Endodermal cell (in vitro differentiated cells): Measurements from ENCODE around the gene SEMA5B. TPM values are rescaled to one million over a fixed set of nuclear protein-coding genes. Genes with fewer than 3 reads are reported as not detected.

Experiments used
- DNase-seq: peaks from one replicate; pipeline ENCODE4 v3.0.0-alpha.2; 2017
- H3K27ac ChIP-seq: 2 replicates; pipeline ENCODE4 v1.5.1; 2013; ENCODE audit warnings: mild to moderate bottlenecking, low read depth, low read length, moderate library complexity
- H3K27me3 ChIP-seq: 2 replicates; pipeline ENCODE4 v1.6.1; 2013; ENCODE audit warnings: mild to moderate bottlenecking, low read length, moderate library complexity; ENCODE audit not compliant: insufficient read depth, control insufficient read depth, poor library complexity, severe bottlenecking
- H3K36me3 ChIP-seq: 2 replicates; pipeline ENCODE4 v1.7.0; 2013; ENCODE audit warnings: mild to moderate bottlenecking, low read length, moderate library complexity; ENCODE audit not compliant: control insufficient read depth, insufficient read depth
- H3K4me1 ChIP-seq: one replicate; pipeline ENCODE4 v1.7.0; 2013; ENCODE audit warnings: low read length; ENCODE audit not compliant: control insufficient read depth, insufficient read depth
- H3K4me3 ChIP-seq: 2 replicates; pipeline ENCODE4 v1.5.1; 2013; ENCODE audit warnings: mild to moderate bottlenecking, low read length, moderate library complexity
- H3K9ac ChIP-seq: 2 replicates; pipeline ENCODE4 v1.6.1; 2013; ENCODE audit warnings: mild to moderate bottlenecking, low read length, moderate library complexity; ENCODE audit not compliant: poor library complexity, severe bottlenecking; ENCODE audit errors: extremely low read depth
- H3K9me3 ChIP-seq: 2 replicates; pipeline ENCODE4 v1.6.1; 2013; ENCODE audit warnings: mild to moderate bottlenecking, low read length, moderate library complexity; ENCODE audit not compliant: control insufficient read depth
- H3K27ac Mint-ChIP-seq: 2 replicates; pipeline ENCODE4 v1.8.0; 2020; ENCODE audit warnings: mixed read lengths
- H3K27me3 Mint-ChIP-seq: 2 replicates; pipeline ENCODE4 v1.8.0; 2021; ENCODE audit warnings: mild to moderate bottlenecking, mixed read lengths; ENCODE audit not compliant: insufficient read depth
- H3K36me3 Mint-ChIP-seq: 2 replicates; pipeline ENCODE4 v1.8.0; 2020; ENCODE audit warnings: low read depth, mixed read lengths
- H3K4me1 Mint-ChIP-seq: 2 replicates; pipeline ENCODE4 v1.8.0; 2020; ENCODE audit warnings: mixed read lengths
- H3K4me3 Mint-ChIP-seq: 2 replicates; pipeline ENCODE4 v1.8.0; 2020; ENCODE audit warnings: mild to moderate bottlenecking, moderate library complexity, mixed read lengths
- H3K9me3 Mint-ChIP-seq: 2 replicates; pipeline ENCODE4 v1.8.0; 2020; ENCODE audit warnings: mild to moderate bottlenecking, mixed read lengths
- CTCF ChIP-seq: fragments of 200-600 bp; sonication (generic); conservative IDR thresholded peaks from 2 replicates; pipeline ENCODE4 v1.5.0; 2021; ENCODE audit warnings: antibody characterized with exemption, mild to moderate bottlenecking
- WGBS, 2 experiments: methylation state at CpG; one replicate each; pipeline versions ENCODE4 v1.1.5 to v1.1.7; 2013; ENCODE audit warnings: missing lambda C conversion rate in 2 of 2, mixed read lengths in 1 of 2; ENCODE audit not compliant: insufficient coverage in 1 of 2, insufficient read length in 1 of 2; 5-methylcytosine and 5-hydroxymethylcytosine counted together
- total RNA-seq, 2 donors: library from RNA; stranded (reverse); fragmentation: NEBNext Ultra II Directional in 1 of 2; extraction: Animal tissue kit (Norgen Biotek cat#: 25700) in 1 of 2; gene quantifications; 2 replicates in 1 of 2; 3 replicates in 1 of 2; pipeline ENCODE4 v1.2.1, GENCODE V29; 2021

Gene SEMA5B
- total RNA-seq, 2 donors from 2014 or later = 37.3 to 45.8 TPM

- no peak overlapping the region for H3K4me3 ChIP-seq
- no peak overlapping the region for H3K27ac ChIP-seq
- no peaks in the 10 kb centered on the region for H3K9me3 ChIP-seq
- H3K36me3 Mint-ChIP-seq = peaks cover 5% of the 10 kb centered on the region
- H3K27me3 Mint-ChIP-seq = no peaks in the 10 kb centered on the region
- 100% methylated on average over 1 of the region's 1 CpG; no CpG with 5 or more reads in 1 of the 2 experiments for WGBS, 2 experiments
- H3K36me3 ChIP-seq = peaks cover 10% of the 10 kb centered on the region
- H3K9me3 Mint-ChIP-seq = no peaks in the 10 kb centered on the region
- H3K27me3 ChIP-seq = no peaks in the 10 kb centered on the region
- H3K4me3 Mint-ChIP-seq = no peak overlapping the region
- H3K27ac Mint-ChIP-seq = no peak overlapping the region
- no peaks in the 10 kb centered on the region for H3K4me1 ChIP-seq
- no peak for TF ChIP-seq CTCF
- no peak overlapping the region for H3K9ac ChIP-seq
- DNase-seq = no peak
- no peaks in the 10 kb centered on the region for H3K4me1 Mint-ChIP-seq
Observed at GRCh38 chr3:122934251-122934650, 93.3 kb downstream of the SEMA5B start.

- DNase-seq = no peak
- H3K27me3 ChIP-seq = no peaks in the 10 kb centered on the region
- no peaks in the 10 kb centered on the region for H3K4me1 ChIP-seq
- Mint-ChIP-seq H3K27ac (no peak overlapping the region), H3K4me3 (no peak overlapping the region), H3K9me3 (no peaks in the 10 kb centered on the region), H3K4me1 (no peaks in the 10 kb centered on the region), H3K36me3 (peaks cover 3% of the 10 kb centered on the region), H3K27me3 (no peaks in the 10 kb centered on the region)
- no peaks in the 10 kb centered on the region for H3K9me3 ChIP-seq
- no peak overlapping the region for H3K9ac ChIP-seq
- no peak overlapping the region for H3K27ac ChIP-seq
- H3K36me3 ChIP-seq = peaks cover 4% of the 10 kb centered on the region
- WGBS, 2 experiments = 85 to 92% methylated on average over 2 to 5 of the region's 5 CpGs
- TF ChIP-seq CTCF = no peak
- H3K4me3 ChIP-seq = no peak overlapping the region
Observed at GRCh38 chr3:122932251-122932967, 95.2 kb downstream of the SEMA5B start.

- H3K4me1 Mint-ChIP-seq = no peaks in the 10 kb centered on the region
- H3K4me3 Mint-ChIP-seq = no peak overlapping the region
- no peak overlapping the region for H3K27ac Mint-ChIP-seq
- TF ChIP-seq CTCF = no peak
- WGBS, 2 experiments = 94 to 95% methylated on average over 4 of the region's 4 CpGs
- peaks cover 3% of the 10 kb centered on the region for H3K36me3 Mint-ChIP-seq
- no peak overlapping the region for H3K9ac ChIP-seq
- no peak overlapping the region for H3K27ac ChIP-seq
- H3K4me3 ChIP-seq = no peak overlapping the region
- no peaks in the 10 kb centered on the region for H3K4me1 ChIP-seq
- no peaks in the 10 kb centered on the region for H3K9me3 Mint-ChIP-seq
- no peaks in the 10 kb centered on the region for H3K27me3 ChIP-seq
- no peaks in the 10 kb centered on the region for H3K27me3 Mint-ChIP-seq
- DNase-seq = no peak
- H3K9me3 ChIP-seq = no peaks in the 10 kb centered on the region
- peaks cover 4% of the 10 kb centered on the region for H3K36me3 ChIP-seq
Observed at GRCh38 chr3:122931636-122932035, 95.9 kb downstream of the SEMA5B start.
